Stimulated activated CD4-positive, alpha-beta T cell treated with anti-CD3 and anti-CD28 coated beads, Interleukin-2, amount 100 ng/mL, for 48 hours (primary cell): Measurements from ENCODE around the gene P2RX3.
"Not testable (repeated sequence)": the region's sequence is repeated elsewhere in the genome, so short reads cannot be mapped to it uniquely, and the experiment has no call there.

Experiments
- DNase-seq, 2 donors: peaks; one replicate each; pipeline ENCODE4 v3.0.0-alpha.2; 2020

P2RX3 gene

GRCh38 chr11:57403003-57403801 lies 65.0 kb downstream of the P2RX3 start:
- not testable (repeated sequence) for DNase-seq

GRCh38 chr11:57403802-57404147 lies 65.6 kb downstream of the P2RX3 start:
- DNase-seq = no peak

- no peak for DNase-seq
These were observed 67.2 kb downstream of the P2RX3 start for GRCh38 chr11:57405271-57405860.

GRCh38 chr11:57406337-57406904 lies 68.3 kb downstream of the P2RX3 start:
- DNase-seq = peak; percentile 23 to 33

GRCh38 chr11:57407010-57407920 lies 69.1 kb downstream of the P2RX3 start:
- DNase-seq = no peak

- DNase-seq = no peak
These were observed 69.9 kb downstream of the P2RX3 start for GRCh38 chr11:57407941-57408475.

- no peak for DNase-seq
These were observed 70.6 kb downstream of the P2RX3 start for GRCh38 chr11:57408771-57409170.

- no peak for DNase-seq
These were observed 71.4 kb downstream of the P2RX3 start for GRCh38 chr11:57409321-57410100.

GRCh38 chr11:57410287-57410686 lies 72.1 kb downstream of the P2RX3 start:
- no peak for DNase-seq

- DNase-seq = no peak
These were observed 75.5 kb downstream of the P2RX3 start for GRCh38 chr11:57413681-57414080.

GRCh38 chr11:57414612-57415212 lies 76.6 kb downstream of the P2RX3 start:
- DNase-seq = no peak

- DNase-seq = no peak
These were observed 78.3 kb downstream of the P2RX3 start for GRCh38 chr11:57416436-57416835.

- DNase-seq = no peak
These were observed 78.9 kb downstream of the P2RX3 start for GRCh38 chr11:57417056-57417455.

- no peak for DNase-seq
These were observed 80.0 kb downstream of the P2RX3 start for GRCh38 chr11:57418131-57418530.

- DNase-seq = no peak
These were observed 81.0 kb downstream of the P2RX3 start for GRCh38 chr11:57419146-57419545.

- no peak for DNase-seq
These were observed 82.9 kb downstream of the P2RX3 start for GRCh38 chr11:57421066-57421465.

GRCh38 chr11:57421805-57422204 lies 83.7 kb downstream of the P2RX3 start:
- no peak for DNase-seq
